ENCODE results near the gene ZNF613. TPM values are rescaled to one million over a fixed set of nuclear protein-coding genes. Genes with fewer than 3 reads are reported as not detected.

ZNF613 gene
- polyA plus RNA-seq, 12 donors = 5.1 to 12.3 (median 6.7) TPM; not detected in 1

Other genes with a start within 250 kb of the ZNF613 start
- 10 to 100 TPM in 2 of 12 donors, 1 to 10 TPM in 9, not detected in 1; 4.0 to 11.2 (median 7.4) TPM for gene SPACA6, start 234.1 kb upstream of the ZNF613 start, polyA plus RNA-seq (ENCODE audit: insufficient read length in 12 of 12)
- under 1 TPM in 7 of 12 donors, not detected in 5; 0.08 to 0.51 (median 0.15) TPM for gene HAS1, start 203.5 kb upstream of the ZNF613 start, polyA plus RNA-seq (ENCODE audit: insufficient read length in 12 of 12)
- gene FPR1, start 175.6 kb upstream of the ZNF613 start, polyA plus RNA-seq (ENCODE audit: insufficient read length in 12 of 12) = 1 to 10 TPM in 9 of 12 donors, under 1 TPM in 1, not detected in 2; 0.88 to 2.0 (median 1.6) TPM
- 1 to 10 TPM in 1 of 12 donors, under 1 TPM in 8, not detected in 3; 0.13 to 1.4 (median 0.24) TPM for gene FPR2, start 166.3 kb upstream of the ZNF613 start, polyA plus RNA-seq (ENCODE audit: insufficient read length in 12 of 12)
- under 1 TPM in 10 of 12 donors, not detected in 2; 0.09 to 0.75 (median 0.34) TPM for gene FPR3, start 132.3 kb upstream of the ZNF613 start, polyA plus RNA-seq (ENCODE audit: insufficient read length in 12 of 12)
- gene ZNF577, start 39.5 kb upstream of the ZNF613 start, polyA plus RNA-seq (ENCODE audit: insufficient read length in 12 of 12) = 10 to 100 TPM in 11 of 12 donors, not detected in 1; 13.5 to 33.5 (median 15.7) TPM
- gene ZNF649, start 22.5 kb upstream of the ZNF613 start, polyA plus RNA-seq (ENCODE audit: insufficient read length in 12 of 12) = 10 to 100 TPM in 10 of 12 donors, 1 to 10 TPM in 1, not detected in 1; 9.4 to 18.7 (median 12.6) TPM
- 10 to 100 TPM in 2 of 12 donors, 1 to 10 TPM in 9, not detected in 1; 4.5 to 12.6 (median 8.1) TPM for gene ZNF350, start 59.4 kb downstream of the ZNF613 start, polyA plus RNA-seq (ENCODE audit: insufficient read length in 12 of 12)
- 10 to 100 TPM in 9 of 12 donors, 1 to 10 TPM in 2, not detected in 1; 8.0 to 13.8 (median 11.3) TPM for gene ZNF615, start 80.7 kb downstream of the ZNF613 start, polyA plus RNA-seq (ENCODE audit: insufficient read length in 12 of 12)
- 10 to 100 TPM in 7 of 12 donors, 1 to 10 TPM in 4, not detected in 1; 8.2 to 11.5 (median 10.3) TPM for gene ZNF614, start 100.9 kb downstream of the ZNF613 start, polyA plus RNA-seq (ENCODE audit: insufficient read length in 12 of 12)
- 10 to 100 TPM in 7 of 12 donors, 1 to 10 TPM in 4, not detected in 1; 8.4 to 18.4 (median 10.7) TPM for gene ZNF432, start 121.4 kb downstream of the ZNF613 start, polyA plus RNA-seq (ENCODE audit: insufficient read length in 12 of 12)
- 10 to 100 TPM in 9 of 12 donors, 1 to 10 TPM in 2, not detected in 1; 8.1 to 26.7 (median 13.4) TPM for gene ZNF841, start 168.3 kb downstream of the ZNF613 start, polyA plus RNA-seq (ENCODE audit: insufficient read length in 12 of 12)
- gene ZNF616, start 212.5 kb downstream of the ZNF613 start, polyA plus RNA-seq (ENCODE audit: insufficient read length in 12 of 12) = 10 to 100 TPM in 9 of 12 donors, 1 to 10 TPM in 2, not detected in 1; 7.3 to 14.9 (median 10.5) TPM
- 10 to 100 TPM in 5 of 12 donors, 1 to 10 TPM in 6, not detected in 1; 6.7 to 13.8 (median 8.7) TPM for gene ZNF836, start 244.1 kb downstream of the ZNF613 start, polyA plus RNA-seq (ENCODE audit: insufficient read length in 12 of 12)

All from muscle of arm (tissue), 12 donors.